SK-N-MC (cell line): Measurements from ENCODE around the gene ATP10B.

Source experiments
- DNase-seq: peaks from one replicate; pipeline ENCODE4 v3.0.0-alpha.2; 2011; ENCODE audit warnings: low read depth, low spot score
- H3K27ac ChIP-seq: fragments of 200-600 bp; sonication (generic); 2 replicates; pipeline ENCODE4 v1.5.1; 2016; ENCODE audit warnings: mixed run types
- H3K36me3 ChIP-seq: fragments of 200-600 bp; sonication (generic); 2 replicates; pipeline ENCODE4 v1.6.1; 2017; ENCODE audit warnings: antibody characterized with exemption, low read length, mixed read lengths; ENCODE audit not compliant: insufficient read depth
- H3K4me3 ChIP-seq: fragments of 200-600 bp; sonication (generic); 2 replicates; pipeline ENCODE4 v1.5.1; 2016
- H3K9ac ChIP-seq: fragments of 200-600 bp; sonication (generic); 2 replicates; pipeline ENCODE4 v1.8.0; 2017; ENCODE audit warnings: mixed run types, mixed read lengths; ENCODE audit not compliant: insufficient read length
- H3K9me3 ChIP-seq: fragments of 200-600 bp; sonication (generic); 2 replicates; pipeline ENCODE4 v1.6.1; 2017; ENCODE audit warnings: low read depth, mild to moderate bottlenecking, antibody characterized with exemption, low read length, moderate library complexity, mixed read lengths
- EZH2 ChIP-seq: fragments of 200-600 bp; sonication (generic); IDR thresholded peaks from one replicate; pipeline ENCODE4 v1.6.1; 2017; ENCODE audit warnings: antibody characterized with exemption
- FOXP2 ChIP-seq: optimal IDR thresholded peaks from 2 replicates; pipeline ENCODE3; 2011; ENCODE audit warnings: mild to moderate bottlenecking, moderate library complexity; ENCODE audit not compliant: insufficient read depth; ENCODE audit errors: extremely low read length, control extremely low read depth
- POLR2AphosphoS5 ChIP-seq: IDR thresholded peaks from 2 replicates; pipeline ENCODE4 v1.6.1; 2012; ENCODE audit warnings: mild to moderate bottlenecking, low read depth, low read length, borderline replicate concordance

ATP10B gene

GRCh38 chr5:160787240-160787639, 64.8 kb downstream of the ATP10B start:
- no peak for DNase-seq

GRCh38 chr5:160774666-160775315, 77.2 kb downstream of the ATP10B start:
- Histone ChIP-seq H3K9me3 (no peaks in the 10 kb centered on the region), H3K36me3 (no peaks in the 10 kb centered on the region), H3K27ac (no peak overlapping the region), H3K4me3 (no peak overlapping the region), H3K9ac (no peak overlapping the region)
- TF ChIP-seq FOXP2 (no peak), POLR2AphosphoS5 (no peak), EZH2 (no peak)
- DNase-seq: no peak

More at GRCh38 chr5:160787240-160787639, 64.8 kb downstream of the ATP10B start:
- H3K9me3 ChIP-seq: no peaks in the 10 kb centered on the region
- no peak overlapping the region for H3K4me3 ChIP-seq
- H3K9ac ChIP-seq: no peak overlapping the region
- no peaks in the 10 kb centered on the region for H3K36me3 ChIP-seq
- TF ChIP-seq EZH2: no peak
- H3K27ac ChIP-seq: no peak overlapping the region

GRCh38 chr5:160773646-160774410, 78.2 kb downstream of the ATP10B start:
- Histone ChIP-seq H3K9ac (no peak overlapping the region), H3K27ac (no peak overlapping the region), H3K36me3 (no peaks in the 10 kb centered on the region), H3K9me3 (no peaks in the 10 kb centered on the region), H3K4me3 (no peak overlapping the region)
- TF ChIP-seq EZH2 (peak; percentile 39), FOXP2 (no peak), POLR2AphosphoS5 (no peak)
- no peak for DNase-seq

GRCh38 chr5:160772854-160773253, 79.2 kb downstream of the ATP10B start:
- no peak overlapping the region for H3K27ac ChIP-seq
- TF ChIP-seq EZH2: no peak
- TF ChIP-seq POLR2AphosphoS5: no peak
- TF ChIP-seq FOXP2: no peak
- no peak for DNase-seq
- no peak overlapping the region for H3K9ac ChIP-seq
- H3K9me3 ChIP-seq: no peaks in the 10 kb centered on the region
- no peak overlapping the region for H3K4me3 ChIP-seq
- H3K36me3 ChIP-seq: no peaks in the 10 kb centered on the region

GRCh38 chr5:160770718-160771117, 81.3 kb downstream of the ATP10B start:
- Histone ChIP-seq H3K4me3 (no peak overlapping the region), H3K9ac (no peak overlapping the region), H3K36me3 (no peaks in the 10 kb centered on the region), H3K27ac (no peak overlapping the region), H3K9me3 (no peaks in the 10 kb centered on the region)
- no peak for TF ChIP-seq EZH2
- TF ChIP-seq POLR2AphosphoS5: no peak
- TF ChIP-seq FOXP2: no peak
- no peak for DNase-seq

- TF ChIP-seq FOXP2 (no peak), EZH2 (no peak), POLR2AphosphoS5 (no peak)
- Histone ChIP-seq H3K27ac (no peak overlapping the region), H3K4me3 (no peak overlapping the region), H3K9me3 (no peaks in the 10 kb centered on the region), H3K9ac (no peak overlapping the region), H3K36me3 (no peaks in the 10 kb centered on the region)
- no peak for DNase-seq
Observed at GRCh38 chr5:160769301-160769700, 82.7 kb downstream of the ATP10B start.

- H3K36me3 ChIP-seq: no peaks in the 10 kb centered on the region
- no peak for DNase-seq
- H3K27ac ChIP-seq: no peak overlapping the region
- no peak overlapping the region for H3K4me3 ChIP-seq
- no peak for TF ChIP-seq EZH2
- no peak for TF ChIP-seq POLR2AphosphoS5
- no peak for TF ChIP-seq FOXP2
- H3K9me3 ChIP-seq: no peaks in the 10 kb centered on the region
- H3K9ac ChIP-seq: no peak overlapping the region
Observed at GRCh38 chr5:160767062-160767461, 84.9 kb downstream of the ATP10B start.

- Histone ChIP-seq H3K9me3 (no peaks in the 10 kb centered on the region), H3K4me3 (no peak overlapping the region), H3K9ac (no peak overlapping the region), H3K36me3 (no peaks in the 10 kb centered on the region), H3K27ac (no peak overlapping the region)
- no peak for DNase-seq
- TF ChIP-seq POLR2AphosphoS5: no peak
- TF ChIP-seq EZH2: no peak
- TF ChIP-seq FOXP2: no peak
Observed at GRCh38 chr5:160760008-160760407, 92.0 kb downstream of the ATP10B start.

- Histone ChIP-seq H3K9ac (no peak overlapping the region), H3K4me3 (no peak overlapping the region), H3K9me3 (no peaks in the 10 kb centered on the region), H3K27ac (no peak overlapping the region), H3K36me3 (no peaks in the 10 kb centered on the region)
- no peak for DNase-seq
- TF ChIP-seq FOXP2 (no peak), POLR2AphosphoS5 (no peak), EZH2 (no peak)
Observed at GRCh38 chr5:160757194-160757593, 94.8 kb downstream of the ATP10B start.
